Stimulated activated CD4-positive, alpha-beta T cell treated with anti-CD3 and anti-CD28 coated beads, Interleukin-2, amount 100 ng/mL, for 24 hours (primary cell): ENCODE data around the gene AGAP1.

Source experiments
- DNase-seq, 2 donors: peaks; one replicate each; pipeline ENCODE4 v3.0.0-alpha.2; 2020

The AGAP1 gene

GRCh38 chr2:235534678-235535422 lies 41.0 kb downstream of the AGAP1 start:
- no peak for DNase-seq

GRCh38 chr2:235535423-235536130 lies 41.7 kb downstream of the AGAP1 start:
- DNase-seq, result no peak

GRCh38 chr2:235536711-235537110 lies 42.9 kb downstream of the AGAP1 start:
- DNase-seq, result no peak

GRCh38 chr2:235537186-235537585 lies 43.3 kb downstream of the AGAP1 start:
- DNase-seq, result no peak

- DNase-seq, result no peak
Measured at GRCh38 chr2:235537587-235537986, 43.7 kb downstream of the AGAP1 start.

GRCh38 chr2:235538144-235538639 lies 44.3 kb downstream of the AGAP1 start:
- no peak for DNase-seq

GRCh38 chr2:235538981-235539380 lies 45.1 kb downstream of the AGAP1 start:
- DNase-seq, result no peak

- DNase-seq, result no peak
Measured at GRCh38 chr2:235539773-235540172, 45.9 kb downstream of the AGAP1 start.

- no peak for DNase-seq
Measured at GRCh38 chr2:235541016-235541415, 47.2 kb downstream of the AGAP1 start.

GRCh38 chr2:235541838-235542549 lies 48.2 kb downstream of the AGAP1 start:
- no peak for DNase-seq

GRCh38 chr2:235542733-235543127 lies 48.9 kb downstream of the AGAP1 start:
- DNase-seq, result no peak

GRCh38 chr2:235543128-235543750 lies 49.4 kb downstream of the AGAP1 start:
- no peak for DNase-seq

GRCh38 chr2:235543851-235544688 lies 50.2 kb downstream of the AGAP1 start:
- DNase-seq, result no peak

- DNase-seq, result no peak
Measured at GRCh38 chr2:235544689-235544969, 50.8 kb downstream of the AGAP1 start.

GRCh38 chr2:235545339-235546150 lies 51.7 kb downstream of the AGAP1 start:
- no peak for DNase-seq

GRCh38 chr2:235546151-235546435 lies 52.2 kb downstream of the AGAP1 start:
- no peak for DNase-seq

GRCh38 chr2:235546436-235546835 lies 52.6 kb downstream of the AGAP1 start:
- no peak for DNase-seq

GRCh38 chr2:235549735-235550377 lies 56.0 kb downstream of the AGAP1 start:
- DNase-seq, result no peak

- DNase-seq, result no peak
Measured at GRCh38 chr2:235550378-235550760, 56.5 kb downstream of the AGAP1 start.

- DNase-seq, result no peak
Measured at GRCh38 chr2:235550946-235551345, 57.1 kb downstream of the AGAP1 start.

- DNase-seq, result no peak
Measured at GRCh38 chr2:235551965-235552364, 58.1 kb downstream of the AGAP1 start.
